Body of pancreas (tissue), 4 donors: Measurements from ENCODE around the gene TMEM151B. TPM values are rescaled to one million over a fixed set of nuclear protein-coding genes. Genes with fewer than 3 reads are reported as not detected.

Source experiments
- ATAC-seq: fragments of 150-250 bp; one replicate; pipeline ENCODE4 v1.9.1; 2016
- DNase-seq, 4 donors: peaks; one replicate each; pipeline ENCODE4 v3.0.0-alpha.2; 2019
- H3K27ac ChIP-seq, 4 donors: fragments of 200-600 bp; sonication (generic); 1 replicate in 3 of 4; 2 replicates in 1 of 4; pipeline versions ENCODE4 v1.5.1 to v1.6.1; 2016 to 2019; ENCODE audit warnings: mild to moderate bottlenecking in 1 of 4, mixed read lengths in 1 of 4, moderate library complexity in 1 of 4
- H3K27me3 ChIP-seq, 2 donors: fragments of 200-600 bp; sonication (generic); one replicate each; pipeline ENCODE4 v1.6.0; 2016; ENCODE audit warnings: mild to moderate bottlenecking in 1 of 2
- H3K36me3 ChIP-seq, 2 donors: fragments of 200-600 bp; sonication (generic); replicated peaks in 1 of 2; 2 replicates each; pipeline ENCODE4 v1.5.1; 2016; ENCODE audit warnings: low read depth in 2 of 2; ENCODE audit not compliant: insufficient read depth in 1 of 2
- H3K4me1 ChIP-seq: fragments of 200-600 bp; sonication (generic); one replicate; pipeline ENCODE4 v1.6.0; 2016
- H3K4me3 ChIP-seq, 2 donors: fragments of 200-600 bp; sonication (generic); 1 replicate in 1 of 2; 2 replicates in 1 of 2; pipeline ENCODE4 v1.5.1; 2016 to 2019
- H3K9me3 ChIP-seq, 3 donors: fragments of 200-600 bp; sonication (generic); 1 replicate in 2 of 3; 2 replicates in 1 of 3; pipeline ENCODE4 v1.5.1; 2016
- POLR2A ChIP-seq, 3 donors: fragments of 450-650 bp; IDR thresholded peaks; one replicate each; pipeline ENCODE4 v1.6.1; 2016; ENCODE audit warnings: antibody characterized with exemption in 3 of 3, mild to moderate bottlenecking in 2 of 3
- WGBS, 2 donors: methylation state at CpG; one replicate each; pipeline ENCODE4 v1.1.5; 2017; 5-methylcytosine and 5-hydroxymethylcytosine counted together
- intact Hi-C: fragments of 100-400 bp; cut with DNase I; formaldehyde crosslinking; loops from one replicate; pipeline ENCODE4 v1.15.1; 2023
- total RNA-seq, 2 donors: library from RNA; depleted of rRNA; stranded (reverse); fragments of >200 nt; gene quantifications; one replicate each; pipeline ENCODE4 v1.1.0, GENCODE V29; 2016
- TF ChIP-seq, protein P1 (sequence below), 7 experiments: fragments of 450-650 bp in 4 of 7; fragments of 200-600 bp in 3 of 7; sonication (generic) in 3 of 7; IDR thresholded peaks; one replicate each; pipeline ENCODE4 v1.5.1; 2016 to 2019; ENCODE audit warnings: antibody characterized with exemption in 7 of 7

Gene TMEM151B
- under 1 TPM; under 0.01 to 0.66 TPM for total RNA-seq

DNA sequence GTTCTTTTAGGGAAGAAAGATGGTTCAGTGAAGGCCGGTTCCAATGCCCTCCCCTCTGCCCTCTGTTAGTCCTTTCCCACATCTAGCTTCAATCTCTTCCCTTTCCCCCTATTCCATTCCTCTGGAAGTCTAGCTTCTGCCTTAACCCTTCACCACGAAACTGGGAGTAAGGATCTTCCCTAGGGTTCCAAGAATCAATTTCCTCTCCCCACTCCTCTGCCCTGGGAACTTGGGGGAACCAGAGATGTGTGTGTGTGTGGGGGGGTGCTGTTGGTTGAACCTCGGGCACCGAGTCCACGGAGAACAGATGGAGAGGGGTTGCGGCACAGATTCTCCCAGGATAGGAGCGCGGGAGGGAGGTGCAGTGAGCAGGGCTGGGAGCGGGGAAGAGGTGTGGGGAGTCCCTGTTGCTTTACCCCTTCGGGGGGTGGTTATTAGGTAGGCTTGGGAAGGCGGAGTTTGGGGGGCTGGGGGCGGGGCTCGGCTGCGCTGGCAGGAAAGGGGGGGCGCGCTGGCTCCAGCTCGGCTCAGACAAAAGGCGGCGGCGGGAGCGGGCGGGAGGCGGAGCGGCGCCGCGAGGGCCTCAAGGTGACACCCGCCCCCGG, at the start of gene TMEM151B:
TSS of gene TMEM151B (plus strand) at position 530 of the 605 bp plus-strand sequence. CDS start 293 bp downstream, outside the sequence.
- Histone ChIP-seq H3K36me3 (no peaks in the 10 kb centered on the region), H3K4me3 (no peak within 1 kb of the TSS), H3K4me1 (no peaks in the 10 kb centered on the region), H3K27me3 (peaks cover 0 to 9% of the 10 kb centered on the region in 2 donors), H3K27ac (no peak within 1 kb of the TSS), H3K9me3 (no peaks in the 10 kb centered on the region)
- TF ChIP-seq POLR2A (IDR thresholded peaks at IDR 0.05), result no peak
- TF ChIP-seq, protein P1, sequence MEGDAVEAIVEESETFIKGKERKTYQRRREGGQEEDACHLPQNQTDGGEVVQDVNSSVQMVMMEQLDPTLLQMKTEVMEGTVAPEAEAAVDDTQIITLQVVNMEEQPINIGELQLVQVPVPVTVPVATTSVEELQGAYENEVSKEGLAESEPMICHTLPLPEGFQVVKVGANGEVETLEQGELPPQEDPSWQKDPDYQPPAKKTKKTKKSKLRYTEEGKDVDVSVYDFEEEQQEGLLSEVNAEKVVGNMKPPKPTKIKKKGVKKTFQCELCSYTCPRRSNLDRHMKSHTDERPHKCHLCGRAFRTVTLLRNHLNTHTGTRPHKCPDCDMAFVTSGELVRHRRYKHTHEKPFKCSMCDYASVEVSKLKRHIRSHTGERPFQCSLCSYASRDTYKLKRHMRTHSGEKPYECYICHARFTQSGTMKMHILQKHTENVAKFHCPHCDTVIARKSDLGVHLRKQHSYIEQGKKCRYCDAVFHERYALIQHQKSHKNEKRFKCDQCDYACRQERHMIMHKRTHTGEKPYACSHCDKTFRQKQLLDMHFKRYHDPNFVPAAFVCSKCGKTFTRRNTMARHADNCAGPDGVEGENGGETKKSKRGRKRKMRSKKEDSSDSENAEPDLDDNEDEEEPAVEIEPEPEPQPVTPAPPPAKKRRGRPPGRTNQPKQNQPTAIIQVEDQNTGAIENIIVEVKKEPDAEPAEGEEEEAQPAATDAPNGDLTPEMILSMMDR (IDR thresholded peaks at IDR 0.05), result no peak
- intact Hi-C loops, result loop anchor here (5.0 kb wide), 1 partner anchor 67 kb away; no protein-coding TSS in a partner anchor
- ATAC-seq (no peak), DNase-seq (no peak)
- 33 to 62% methylated on average over 7 of the region's 29 CpGs for WGBS, 2 donors

DNA sequence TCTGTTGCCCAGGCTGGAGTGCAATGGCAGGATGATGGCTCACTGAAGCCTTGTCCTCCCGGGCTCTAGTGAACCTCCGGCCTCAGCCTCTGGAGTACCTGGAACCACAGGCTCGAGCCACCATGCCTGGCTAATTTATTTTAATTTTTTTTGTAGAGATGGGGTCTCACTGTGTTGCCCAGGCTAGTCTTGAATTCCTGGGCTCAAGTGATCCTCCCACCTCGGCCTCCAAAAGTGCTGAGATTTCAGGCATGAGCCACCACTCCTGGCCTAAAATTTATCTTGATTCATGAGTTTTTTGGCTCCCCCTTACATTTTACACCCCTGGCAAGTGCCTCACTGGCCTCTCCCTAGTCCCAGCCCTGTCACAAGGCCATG, 49.3 kb upstream of the TMEM151B start:
- Histone ChIP-seq H3K9me3 (no peaks in the 10 kb centered on the region), H3K36me3 (no peaks in the 10 kb centered on the region), H3K4me3 (no peak overlapping the region), H3K27me3 (no peaks in the 10 kb centered on the region), H3K27ac (peak overlapping the region; percentile 92 to 95 (median 94)), H3K4me1 (peaks cover 90% of the 10 kb centered on the region)
- ATAC-seq, result no peak
- no peak for DNase-seq
- peak in 1 of 3 donors; percentile 29 for TF ChIP-seq POLR2A (IDR thresholded peaks at IDR 0.05)
- TF ChIP-seq, protein P1 (IDR thresholded peaks at IDR 0.05), result no peak
- intact Hi-C loops, result no loop called here
- WGBS, 2 donors, result 49 to 61% methylated on average over 4 of the region's 4 CpGs

DNA sequence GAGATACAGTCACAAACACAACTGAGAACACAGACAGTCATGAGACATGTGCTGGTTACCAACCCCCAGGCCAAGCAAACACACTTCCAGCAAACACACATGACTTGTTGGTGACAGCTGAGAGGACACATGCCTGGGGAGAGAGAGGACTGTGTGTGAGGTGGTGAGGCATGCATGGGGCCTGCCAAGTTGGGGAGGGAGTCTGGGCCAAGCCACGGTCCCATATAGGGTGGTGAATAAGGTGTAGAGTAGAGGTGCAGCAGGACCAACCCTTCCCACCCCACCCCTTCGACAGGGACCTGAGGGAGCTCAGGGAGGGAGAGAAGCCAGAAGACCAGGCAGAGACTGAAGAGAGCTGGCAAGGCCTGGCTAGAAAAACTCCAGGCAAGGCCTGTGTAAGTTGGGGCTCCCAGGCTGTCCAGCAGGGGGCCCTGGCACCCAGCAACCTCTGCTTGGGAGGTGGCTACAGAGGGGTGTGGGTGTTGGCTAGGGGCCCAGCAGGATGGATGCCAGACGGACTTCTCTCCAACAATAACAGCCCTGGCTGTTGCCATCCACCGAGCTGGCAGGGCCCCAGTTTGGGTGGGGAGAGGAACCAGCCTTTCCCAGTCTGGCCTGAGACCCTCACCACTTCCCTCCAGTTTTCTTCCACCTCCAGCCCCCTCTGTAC, 48.8 kb upstream of the TMEM151B start:
- Histone ChIP-seq H3K4me3 (no peak overlapping the region), H3K27ac (peak overlapping the region; percentile 92 to 95 (median 94)), H3K9me3 (no peaks in the 10 kb centered on the region), H3K27me3 (no peaks in the 10 kb centered on the region), H3K36me3 (no peaks in the 10 kb centered on the region), H3K4me1 (peaks cover 90% of the 10 kb centered on the region)
- ATAC-seq (peak; percentile 69), DNase-seq (peak; percentile 97 to 99 (median 98))
- TF ChIP-seq POLR2A (IDR thresholded peaks at IDR 0.05), result peak; percentile 30 to 46 (median 43)
- TF ChIP-seq, protein P1 (IDR thresholded peaks at IDR 0.05), result peak; percentile 77 to 98 (median 94)
- WGBS, 2 donors, result 3 to 6% methylated on average over 3 to 4 of the region's 4 CpGs
- intact Hi-C loops, result no loop called here

DNA sequence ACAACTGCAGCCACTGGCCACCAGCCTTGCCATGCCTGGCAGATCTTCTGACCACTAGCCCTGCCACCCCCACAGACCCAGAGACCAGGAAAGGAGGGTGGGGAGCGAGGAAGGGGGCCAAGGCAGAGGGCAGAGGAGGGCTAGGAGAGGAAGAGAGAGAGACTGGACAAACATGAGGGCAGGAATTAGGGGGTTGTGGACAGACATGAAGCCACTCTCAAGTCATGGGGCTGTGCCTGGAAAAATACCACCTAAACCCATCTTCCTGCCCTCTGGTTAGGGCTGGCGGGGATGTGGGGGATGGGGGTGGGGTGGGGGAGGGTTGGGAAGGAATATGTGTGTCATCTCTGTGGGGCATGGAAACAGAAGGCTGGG, 48.3 kb upstream of the TMEM151B start:
- TF ChIP-seq POLR2A (IDR thresholded peaks at IDR 0.05), result no peak
- TF ChIP-seq, protein P1 (IDR thresholded peaks at IDR 0.05), result no peak
- Histone ChIP-seq H3K4me1 (peaks cover 90% of the 10 kb centered on the region), H3K27me3 (no peaks in the 10 kb centered on the region), H3K9me3 (no peaks in the 10 kb centered on the region), H3K27ac (peak overlapping the region; percentile 92 to 95 (median 94)), H3K4me3 (no peak overlapping the region), H3K36me3 (no peaks in the 10 kb centered on the region)
- DNase-seq, result no peak
- ATAC-seq, result no peak
- intact Hi-C loops, result no loop called here
- 28 to 48% methylated on average over 2 of the region's 2 CpGs for WGBS, 2 donors
